ENCODE measurements around the gene GPX6. TPM values are rescaled to one million over a fixed set of nuclear protein-coding genes. Genes with fewer than 3 reads are reported as not detected.

Gene GPX6
- total RNA-seq, 1 experiment from 2014 or later = not detected

DNA sequence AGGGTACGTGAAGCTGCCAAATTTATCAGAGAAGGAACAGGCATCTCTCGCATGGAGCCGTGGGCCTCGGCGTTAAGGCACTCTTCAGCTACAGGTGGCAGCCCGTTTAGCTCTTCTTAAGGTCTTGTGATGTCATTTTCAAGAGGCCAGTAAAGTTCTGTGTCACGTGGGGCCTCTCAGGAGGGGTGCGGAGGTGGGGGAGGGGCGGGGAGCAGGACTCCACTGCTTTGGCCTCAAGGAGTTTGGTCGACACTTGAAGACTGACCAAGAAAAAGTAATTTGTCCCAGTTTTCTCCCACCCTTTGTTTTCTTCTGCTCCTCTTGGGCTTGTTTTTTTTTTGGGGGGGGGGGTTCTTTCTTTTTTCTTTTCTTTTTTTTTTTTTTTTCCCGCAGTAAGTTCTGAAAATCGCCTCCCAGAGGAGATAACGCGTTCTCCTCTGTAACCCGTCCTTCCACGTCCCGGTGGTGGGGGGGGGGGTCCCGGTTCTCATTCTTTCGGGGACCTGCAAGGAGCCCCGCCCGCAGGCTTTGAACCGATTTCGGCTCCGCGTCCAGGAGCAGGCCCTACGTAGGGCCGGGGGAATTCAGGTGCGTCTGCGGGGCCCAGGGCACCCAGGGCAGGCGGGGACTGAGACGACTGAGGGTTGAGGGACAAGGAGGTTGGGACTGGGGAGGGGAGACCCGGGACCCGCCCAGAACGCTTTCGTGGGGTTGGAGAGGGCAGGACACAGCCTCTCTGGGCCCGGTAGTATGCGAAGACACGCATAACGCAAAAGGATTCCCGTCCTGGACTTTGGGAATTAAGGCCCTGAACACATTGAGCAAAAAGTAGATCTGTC is 26.0 kb downstream of the GPX6 start:
- intact Hi-C loops (cut with micrococcal nuclease) = no loop called here
- Histone ChIP-seq H4K20me1 (ENCODE audit: insufficient read depth) (no peaks in the 10 kb centered on the region), H3K4me3 (replicated peaks in 1 of 2; ENCODE audit: low read depth in 1 of 2, low read length in 2 of 2) (peak overlapping the region; percentile 24 to 34; a peak in 3 of 4 replicates), H3K27me3 (ENCODE audit: insufficient read depth, low read length) (no peaks in the 10 kb centered on the region), H3K4me1 (ENCODE audit: control insufficient read depth in 1 of 2, insufficient read depth in 2 of 2, low read length in 2 of 2) (peaks cover 6 to 13% of the 10 kb centered on the region in 2 experiments; a peak in 3 of 4 replicates), H3K36me3 (ENCODE audit: control insufficient read depth in 1 of 2, insufficient read depth in 2 of 2, low read length in 2 of 2) (no peaks in the 10 kb centered on the region), H3K9ac (ENCODE audit: low read length) (no peak overlapping the region), H3K9me3 (ENCODE audit: control insufficient read depth in 1 of 2, insufficient read depth in 1 of 2, low read depth in 1 of 2, low read length in 2 of 2) (no peaks in the 10 kb centered on the region), H3K27ac (ENCODE audit: low read depth, low read length) (no peak overlapping the region), H3K9me2 (ENCODE audit: insufficient read depth) (no peaks in the 10 kb centered on the region), H2AFZ (ENCODE audit: low read depth, low read length, poor library complexity, severe bottlenecking) (peak overlapping the region; percentile 99), H3K4me2 (ENCODE audit: low read length) (peak overlapping the region; percentile 57), H3K79me2 (ENCODE audit: insufficient read depth, low read length) (no peaks in the 10 kb centered on the region)
- ATAC-seq (peak; percentile 93), DNase-seq (ENCODE audit: low read depth, low spot score) (peak; percentile 62)
- no TSS peak for BruUV-seq (replicated peaks)
- CTCF ChIA-PET = interaction anchor here (0.8 to 1.4 kb wide), 2 partner anchors 48 to 133 kb away, joined by 3 to 4 read pairs; no protein-coding TSS in a partner anchor
- TF ChIP-seq EGR1 (IDR thresholded peaks at IDR 0.05; ENCODE audit: low read depth) = no peak
- TF ChIP-seq EZH2 (IDR thresholded peaks at IDR 0.05) = no peak
- TF ChIP-seq ZFX (IDR thresholded peaks at IDR 0.05) = no peak
- no peak for TF ChIP-seq FOSL1 (IDR thresholded peaks at IDR 0.05; ENCODE audit: low read depth)
- TF ChIP-seq, protein P1, sequence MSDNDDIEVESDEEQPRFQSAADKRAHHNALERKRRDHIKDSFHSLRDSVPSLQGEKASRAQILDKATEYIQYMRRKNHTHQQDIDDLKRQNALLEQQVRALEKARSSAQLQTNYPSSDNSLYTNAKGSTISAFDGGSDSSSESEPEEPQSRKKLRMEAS (IDR thresholded peaks at IDR 0.05) = peak; percentile 56
- TF ChIP-seq SRF (IDR thresholded peaks at IDR 0.05; ENCODE audit: low read depth) = peak; percentile 63; the same call in 1 of the 2 replicates
- RAD21 ChIA-PET (ENCODE audit: low non-redundant PET in 1 of 2, low total read pairs in 2 of 2, uncharacterized antibody in 2 of 2, unreplicated experiment in 2 of 2) = no interaction called here
- POLR2A ChIA-PET = interaction anchor here (0.6 to 0.7 kb wide), 2 partner anchors 20 to 1258 kb away, joined by 3 read pairs; no protein-coding TSS in a partner anchor

DNA sequence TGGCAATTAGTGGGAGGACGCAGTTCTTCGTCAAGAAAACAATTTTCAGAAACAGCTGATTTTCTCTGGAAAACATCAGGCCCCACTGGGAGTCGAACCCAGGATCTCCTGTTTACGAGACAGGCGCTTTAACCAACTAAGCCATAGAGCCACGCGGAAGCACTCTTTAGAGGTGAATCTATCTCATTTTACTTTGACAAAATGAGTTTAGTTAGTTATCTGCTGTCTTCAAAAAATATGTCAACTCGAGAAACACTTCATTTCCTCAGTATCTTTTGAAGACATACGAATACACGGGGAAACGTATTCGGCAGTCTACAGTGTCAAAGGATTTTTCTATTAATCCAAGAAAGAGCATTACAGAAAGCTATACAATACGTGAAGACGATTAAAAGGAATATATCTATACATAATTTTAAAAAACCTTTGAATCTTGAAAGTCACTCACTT is 26.7 kb downstream of the GPX6 start:
- Histone ChIP-seq H3K4me2 (ENCODE audit: low read length) (peak overlapping the region; percentile 57), H3K27me3 (ENCODE audit: insufficient read depth, low read length) (no peaks in the 10 kb centered on the region), H4K20me1 (ENCODE audit: insufficient read depth) (no peaks in the 10 kb centered on the region), H3K4me1 (ENCODE audit: control insufficient read depth in 1 of 2, insufficient read depth in 2 of 2, low read length in 2 of 2) (peaks cover 6 to 13% of the 10 kb centered on the region in 2 experiments; a peak in 3 of 4 replicates), H2AFZ (ENCODE audit: low read depth, low read length, poor library complexity, severe bottlenecking) (peak overlapping the region; percentile 99), H3K36me3 (ENCODE audit: control insufficient read depth in 1 of 2, insufficient read depth in 2 of 2, low read length in 2 of 2) (no peaks in the 10 kb centered on the region), H3K9ac (ENCODE audit: low read length) (no peak overlapping the region), H3K4me3 (replicated peaks in 1 of 2; ENCODE audit: low read depth in 1 of 2, low read length in 2 of 2) (peak overlapping the region; percentile 24 to 34; a peak in 3 of 4 replicates), H3K9me3 (ENCODE audit: control insufficient read depth in 1 of 2, insufficient read depth in 1 of 2, low read depth in 1 of 2, low read length in 2 of 2) (no peaks in the 10 kb centered on the region), H3K9me2 (ENCODE audit: insufficient read depth) (no peaks in the 10 kb centered on the region), H3K27ac (ENCODE audit: low read depth, low read length) (no peak overlapping the region), H3K79me2 (ENCODE audit: insufficient read depth, low read length) (no peaks in the 10 kb centered on the region)
- peak; percentile 85 for ATAC-seq
- RAD21 ChIA-PET (ENCODE audit: low non-redundant PET in 1 of 2, low total read pairs in 2 of 2, uncharacterized antibody in 2 of 2, unreplicated experiment in 2 of 2) = no interaction called here
- DNase-seq (ENCODE audit: low read depth, low spot score) = peak; percentile 72
- POLR2A ChIA-PET = interaction anchor here (0.6 to 0.7 kb wide), 2 partner anchors 20 to 1257 kb away, joined by 3 read pairs; no protein-coding TSS in a partner anchor
- BruUV-seq (replicated peaks) = TSS peak; percentile 65
- CTCF ChIA-PET = interaction anchor here (0.8 to 1.4 kb wide), 2 partner anchors 49 to 133 kb away, joined by 3 to 4 read pairs; no protein-coding TSS in a partner anchor
- intact Hi-C loops (cut with micrococcal nuclease) = no loop called here
- TF ChIP-seq CBX3 (IDR thresholded peaks at IDR 0.05; ENCODE audit: low read depth) = peak; percentile 87
- TF ChIP-seq, protein P2, sequence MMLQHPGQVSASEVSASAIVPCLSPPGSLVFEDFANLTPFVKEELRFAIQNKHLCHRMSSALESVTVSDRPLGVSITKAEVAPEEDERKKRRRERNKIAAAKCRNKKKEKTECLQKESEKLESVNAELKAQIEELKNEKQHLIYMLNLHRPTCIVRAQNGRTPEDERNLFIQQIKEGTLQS (IDR thresholded peaks at IDR 0.05) = peak; percentile 93
- TF ChIP-seq POLR2A (IDR thresholded peaks at IDR 0.05; ENCODE audit: borderline replicate concordance, extremely low read depth, insufficient read depth, insufficient read length) = no peak
- peak; percentile 55 for TF ChIP-seq YY1 (IDR thresholded peaks at IDR 0.05; ENCODE audit: extremely low read depth, insufficient replicate concordance, low read depth, low read length)
- TF ChIP-seq, protein P1 (IDR thresholded peaks at IDR 0.05) = no peak; the same call in none of the 2 replicates
- no peak for TF ChIP-seq ZFX (IDR thresholded peaks at IDR 0.05)
- 0 out of 2 replicates have a peak, but pooled peaks have one; percentile 25 for TF ChIP-seq JUND (IDR thresholded peaks at IDR 0.05)
- TF ChIP-seq ELF1 (IDR thresholded peaks at IDR 0.05; ENCODE audit: borderline replicate concordance, low read depth) = peak; percentile 37; the same call in 1 of the 2 replicates
- no peak for TF ChIP-seq ZNF274 (IDR thresholded peaks at IDR 0.05; ENCODE audit: low read depth, low read length)
- no peak for TF ChIP-seq FOSL1 (IDR thresholded peaks at IDR 0.05; ENCODE audit: low read depth)
- peak; percentile 24; the same call in 1 of the 2 replicates for TF ChIP-seq CEBPB (IDR thresholded peaks at IDR 0.05; ENCODE audit: low read depth)
- TF ChIP-seq TCF7L2 (IDR thresholded peaks at IDR 0.05; ENCODE audit: borderline replicate concordance, extremely low read depth, insufficient read depth, insufficient read length) = no peak
- TF ChIP-seq, protein P3, sequence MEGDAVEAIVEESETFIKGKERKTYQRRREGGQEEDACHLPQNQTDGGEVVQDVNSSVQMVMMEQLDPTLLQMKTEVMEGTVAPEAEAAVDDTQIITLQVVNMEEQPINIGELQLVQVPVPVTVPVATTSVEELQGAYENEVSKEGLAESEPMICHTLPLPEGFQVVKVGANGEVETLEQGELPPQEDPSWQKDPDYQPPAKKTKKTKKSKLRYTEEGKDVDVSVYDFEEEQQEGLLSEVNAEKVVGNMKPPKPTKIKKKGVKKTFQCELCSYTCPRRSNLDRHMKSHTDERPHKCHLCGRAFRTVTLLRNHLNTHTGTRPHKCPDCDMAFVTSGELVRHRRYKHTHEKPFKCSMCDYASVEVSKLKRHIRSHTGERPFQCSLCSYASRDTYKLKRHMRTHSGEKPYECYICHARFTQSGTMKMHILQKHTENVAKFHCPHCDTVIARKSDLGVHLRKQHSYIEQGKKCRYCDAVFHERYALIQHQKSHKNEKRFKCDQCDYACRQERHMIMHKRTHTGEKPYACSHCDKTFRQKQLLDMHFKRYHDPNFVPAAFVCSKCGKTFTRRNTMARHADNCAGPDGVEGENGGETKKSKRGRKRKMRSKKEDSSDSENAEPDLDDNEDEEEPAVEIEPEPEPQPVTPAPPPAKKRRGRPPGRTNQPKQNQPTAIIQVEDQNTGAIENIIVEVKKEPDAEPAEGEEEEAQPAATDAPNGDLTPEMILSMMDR (IDR thresholded peaks at IDR 0.05 in 2 of 3, conservative IDR thresholded peaks at IDR 0.05 in 1 of 3; ENCODE audit: borderline replicate concordance in 1 of 3, insufficient read depth in 1 of 3, low read depth in 2 of 3, low read length in 2 of 3) = no peak
- TF ChIP-seq EGR1 (IDR thresholded peaks at IDR 0.05; ENCODE audit: low read depth) = no peak

Data from HCT116 (cell line).